Esophagus mucosa (tissue), 1 donor: ENCODE data around the gene IL1RAPL1. TPM values are rescaled to one million over a fixed set of nuclear protein-coding genes. Genes with fewer than 3 reads are reported as not detected.

ENCODE experiments used
- ATAC-seq: fragments of 200-7000 bp; cut with Tn5 transposase; one replicate; pipeline ENCODE4 v1.9.1; 2020
- total RNA-seq: library from RNA; stranded (reverse); gene quantifications from one replicate; pipeline ENCODE4 v1.2.4, GENCODE V29; 2023
- donor health status: DM: yes; HTN: yes; CAD: no.

Gene IL1RAPL1
- total RNA-seq, 1 donor from 2014 or later: 0.12 TPM

DNA sequence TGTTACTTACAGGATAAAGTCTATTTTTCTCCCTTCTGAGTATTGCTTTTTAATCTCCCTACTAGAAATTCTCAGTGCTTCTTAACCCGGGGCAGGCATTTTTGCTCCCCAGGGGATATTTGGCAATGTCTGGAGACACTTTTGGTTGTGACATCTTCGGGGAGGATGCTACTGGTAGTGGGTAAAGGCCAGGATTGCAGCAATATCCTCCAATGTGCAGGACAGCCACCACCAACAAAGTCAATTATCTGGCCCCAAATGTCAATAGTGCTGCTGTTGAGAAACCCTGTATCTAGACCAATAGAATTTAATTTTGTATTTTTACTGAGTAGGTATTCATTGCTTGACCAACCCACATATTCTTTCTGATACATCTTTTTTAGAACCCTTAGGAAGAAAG, 958.6 kb downstream of the IL1RAPL1 start:
- no peak for ATAC-seq

GRCh38 chrX:29547877-29548276, 960.6 kb downstream of the IL1RAPL1 start:
- ATAC-seq: no peak

DNA sequence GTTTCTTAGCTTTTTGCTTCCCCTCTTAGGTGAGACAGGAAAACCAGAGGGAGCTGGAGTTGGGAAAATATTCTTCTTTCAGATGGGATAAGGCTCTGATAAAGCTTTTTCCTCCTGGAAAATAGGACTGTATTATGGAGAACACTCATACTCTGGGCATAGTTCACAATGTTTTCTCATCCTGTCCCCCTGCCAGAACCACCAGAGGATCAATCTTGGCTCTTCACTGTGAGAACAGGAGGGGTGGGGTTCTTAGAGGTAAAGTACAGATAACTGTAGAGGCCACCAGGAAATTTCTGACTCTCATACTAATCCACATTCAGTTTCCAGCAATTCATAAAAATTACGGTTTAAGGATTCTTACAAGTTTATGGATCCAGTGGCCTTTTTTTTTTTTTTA, 966.3 kb downstream of the IL1RAPL1 start:
- ATAC-seq: no peak

DNA sequence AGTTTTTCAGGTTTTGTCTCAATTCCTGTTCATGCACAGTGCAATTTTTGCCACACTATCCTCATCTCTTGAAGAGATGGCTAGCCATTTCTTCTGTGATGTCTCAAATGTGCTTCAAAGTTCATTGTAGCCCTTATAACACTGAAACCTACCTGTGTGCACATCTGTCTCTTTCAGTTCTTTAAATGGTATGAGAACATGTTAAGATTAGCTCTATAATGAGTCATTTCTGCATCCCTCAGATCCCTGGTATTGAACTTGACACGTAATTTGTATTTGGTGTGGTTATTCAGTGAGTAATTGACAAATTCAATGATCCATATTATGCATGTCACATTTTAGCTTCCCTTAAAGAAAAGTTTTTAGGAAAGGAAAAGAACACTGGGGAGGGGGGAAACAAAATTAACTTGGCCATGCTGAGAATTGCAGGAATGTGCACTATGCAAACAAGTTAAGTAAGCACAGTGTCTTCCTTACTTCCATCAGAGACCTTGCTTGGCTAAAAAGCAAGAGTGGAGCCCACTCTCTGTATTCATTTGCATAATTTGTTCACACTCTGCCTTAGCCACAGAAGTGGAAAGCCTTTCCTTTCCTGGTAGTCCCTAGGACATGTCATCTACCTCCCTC, 968.3 kb downstream of the IL1RAPL1 start:
- ATAC-seq: peak; percentile 47

DNA sequence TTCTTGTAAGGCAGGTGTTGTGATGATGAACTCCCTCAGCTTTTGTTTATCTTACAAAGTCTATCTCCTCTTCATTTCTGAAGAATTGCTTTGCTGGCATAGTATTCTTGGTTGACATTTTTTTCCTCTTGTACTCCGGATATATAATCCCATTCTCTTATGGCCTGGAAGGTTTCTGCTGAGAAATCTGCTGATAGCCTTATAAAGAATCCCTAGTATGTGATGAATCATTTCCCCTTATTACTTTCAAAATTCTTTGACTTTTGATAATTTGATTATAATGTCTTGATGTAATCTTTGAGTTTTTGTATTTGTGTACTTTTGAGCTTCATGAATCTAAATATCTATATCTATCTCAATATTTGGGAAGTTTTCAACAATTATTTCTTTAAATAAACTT, 972.8 kb downstream of the IL1RAPL1 start:
- ATAC-seq: no peak

GRCh38 chrX:29561417-29561816, 974.2 kb downstream of the IL1RAPL1 start:
- ATAC-seq: no peak

DNA sequence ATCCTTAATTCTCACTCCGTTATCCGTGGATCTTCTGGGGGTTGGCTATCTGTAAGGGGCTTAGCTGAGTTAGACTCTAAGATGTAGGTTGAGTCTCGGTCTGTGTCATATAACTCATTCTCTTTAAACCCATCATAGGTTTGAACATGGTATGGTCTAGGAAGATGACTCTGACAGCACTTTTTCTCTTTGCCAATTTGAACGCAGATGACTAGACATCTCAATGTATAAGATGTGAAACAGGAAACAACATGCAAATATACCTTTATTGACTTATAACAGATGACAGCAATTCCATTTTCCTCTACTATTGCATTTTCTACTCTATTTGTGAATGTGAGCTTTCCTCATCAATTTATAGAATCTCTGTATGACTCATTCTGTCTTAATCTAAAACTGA, 993.3 kb downstream of the IL1RAPL1 start:
- ATAC-seq: no peak

DNA sequence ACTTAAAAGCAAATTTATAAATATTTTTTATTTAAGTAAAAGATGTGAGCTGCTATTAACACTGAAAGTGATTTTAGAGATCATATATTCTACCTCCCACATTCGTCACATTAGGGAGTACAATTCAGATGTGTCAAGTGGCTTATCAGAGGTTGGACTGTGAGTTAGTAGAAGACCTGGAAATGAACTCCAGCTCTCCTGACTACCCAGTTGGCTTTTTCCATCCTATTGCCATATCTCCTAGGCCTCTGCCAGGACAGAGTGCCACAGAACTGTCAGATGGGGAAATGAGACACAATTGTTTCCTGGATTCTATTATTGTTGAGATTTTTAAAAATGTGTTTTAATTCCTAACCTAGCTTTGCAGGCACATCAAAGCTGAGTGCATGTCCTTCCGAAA, 994.0 kb downstream of the IL1RAPL1 start:
- ATAC-seq: no peak

- ATAC-seq: no peak
Measured at GRCh38 chrX:29587107-29587506, 999.9 kb downstream of the IL1RAPL1 start.

DNA sequence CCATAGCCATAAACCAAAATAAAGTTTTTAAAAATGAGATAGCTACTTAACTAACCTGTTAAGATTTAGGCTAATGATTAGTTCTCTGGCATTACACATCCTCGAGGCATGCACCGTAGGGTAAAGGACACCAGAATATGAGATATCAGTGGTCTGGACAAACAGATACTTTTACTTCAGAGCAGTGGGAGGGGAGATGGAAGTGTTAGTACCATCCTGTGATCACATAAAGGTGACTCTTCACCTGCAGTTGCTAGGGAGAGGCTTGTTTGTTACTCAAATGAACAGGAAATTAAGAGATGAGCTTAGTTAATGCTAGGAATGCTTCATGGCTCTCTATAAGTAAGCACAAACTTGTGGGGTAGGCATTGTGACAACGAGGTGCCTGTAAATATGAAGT, 1003.7 kb downstream of the IL1RAPL1 start:
- ATAC-seq: no peak

DNA sequence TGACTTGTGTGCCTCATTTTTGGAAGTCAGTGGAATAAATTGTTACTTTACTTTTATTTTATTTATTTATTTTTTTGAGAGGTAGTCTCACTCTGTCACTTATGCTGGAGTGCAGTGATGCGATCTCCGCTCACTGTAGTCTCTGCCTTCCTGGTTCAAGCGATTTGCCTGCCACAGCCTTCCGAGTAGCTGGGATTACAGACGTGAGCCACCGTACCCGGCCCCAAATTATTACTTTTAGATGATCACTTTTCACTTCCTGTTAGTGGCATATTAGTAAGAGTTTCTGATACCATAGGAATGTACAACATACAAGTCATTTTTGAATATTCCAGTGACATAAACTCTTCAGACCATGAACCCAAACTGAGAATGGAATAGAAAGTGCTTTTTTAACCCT, 1017.1 kb downstream of the IL1RAPL1 start:
- ATAC-seq: no peak

DNA sequence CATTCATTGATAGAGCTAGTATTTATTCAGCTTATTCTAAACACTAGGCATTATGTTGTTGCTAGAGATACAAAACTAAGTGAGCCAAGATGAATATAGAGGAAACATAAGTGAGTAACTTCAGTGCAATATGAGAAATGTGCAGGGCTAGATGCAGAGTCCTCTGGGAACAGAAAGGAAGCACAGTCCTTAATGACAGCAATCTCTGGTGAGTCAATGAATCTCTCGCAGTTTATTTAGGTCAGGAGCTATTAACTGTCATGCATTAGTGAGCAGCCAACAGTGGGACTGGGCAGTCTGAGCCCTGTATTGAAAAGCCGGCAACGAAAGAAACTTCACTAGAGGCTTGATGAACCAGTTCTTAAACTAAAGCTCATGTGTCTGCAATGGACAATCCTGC, 1030.0 kb downstream of the IL1RAPL1 start:
- no peak for ATAC-seq

DNA sequence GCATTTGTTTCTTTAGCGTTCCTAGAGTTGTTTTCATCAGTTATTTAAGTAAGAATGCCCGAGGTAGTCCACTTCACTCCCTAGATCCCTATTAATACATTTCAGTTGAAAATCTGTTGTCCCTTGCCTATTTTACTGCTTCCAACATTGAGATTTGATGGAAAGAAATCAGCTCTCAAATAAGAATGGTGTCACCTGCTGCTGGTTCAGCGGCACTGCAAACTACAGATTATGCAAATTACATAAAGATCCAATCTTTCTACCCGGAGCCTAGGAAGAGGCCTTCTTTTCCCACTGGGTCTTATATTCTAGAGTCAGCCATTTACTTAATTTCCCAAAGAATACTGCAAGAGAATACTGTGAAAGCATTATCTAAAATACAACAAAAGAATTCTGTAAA, 1030.5 kb downstream of the IL1RAPL1 start:
- no peak for ATAC-seq

DNA sequence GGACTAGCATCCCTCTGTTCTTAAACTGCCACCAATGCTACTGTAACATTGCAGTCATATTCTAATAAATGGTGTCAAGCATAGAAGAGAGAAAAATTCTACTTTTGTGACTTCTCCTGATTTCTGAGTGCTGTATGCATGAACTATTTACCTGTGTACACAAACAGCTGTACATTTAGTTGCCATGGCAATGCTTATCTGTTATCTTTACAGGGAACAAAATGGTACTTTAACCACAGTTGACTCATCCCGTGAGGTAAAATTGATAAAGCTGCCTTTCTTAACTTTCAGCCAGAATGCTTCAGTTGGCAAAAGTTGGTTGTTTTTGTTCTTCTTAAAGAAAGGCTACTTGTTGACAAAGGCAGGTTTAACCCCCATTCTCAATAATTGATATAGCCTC, 1040.6 kb downstream of the IL1RAPL1 start:
- ATAC-seq: no peak

DNA sequence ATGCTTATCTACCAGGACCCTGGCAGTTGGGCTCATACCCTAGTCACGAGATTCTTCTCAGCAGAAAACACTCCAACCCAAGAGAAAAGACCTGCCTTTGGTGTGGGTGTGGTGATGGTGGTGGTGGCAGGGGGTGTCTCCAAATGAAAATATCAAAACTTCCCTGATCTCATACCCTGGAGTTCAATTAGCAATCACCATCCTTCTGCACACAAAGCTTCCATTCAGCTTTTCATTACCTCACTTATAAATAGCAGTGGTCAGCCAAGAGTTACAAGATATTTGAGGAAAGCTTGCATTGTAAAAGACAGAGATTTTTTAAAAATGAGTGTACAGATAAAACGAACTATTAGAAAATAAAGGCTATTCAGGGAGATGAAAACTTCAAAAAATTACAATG, 1047.3 kb downstream of the IL1RAPL1 start:
- ATAC-seq: no peak

DNA sequence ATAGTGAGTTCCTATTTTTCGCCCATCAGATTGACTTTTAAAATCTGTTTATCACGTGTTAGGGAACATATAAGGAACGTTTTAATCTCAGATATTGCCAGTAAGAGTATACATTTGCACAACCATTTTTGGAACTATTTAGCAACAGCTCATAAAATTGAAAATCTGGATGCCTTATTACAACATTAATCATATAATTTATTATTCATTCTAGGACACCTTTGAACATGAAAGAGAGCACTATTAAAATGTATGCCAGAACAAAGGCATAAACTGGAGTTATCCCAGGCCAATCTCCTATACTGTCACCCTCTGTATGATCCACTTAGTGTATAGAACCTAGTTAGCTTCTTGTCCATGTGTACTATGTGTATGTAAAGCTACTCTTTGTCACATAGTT, 1049.1 kb downstream of the IL1RAPL1 start:
- ATAC-seq: no peak

GRCh38 chrX:29640106-29640505, 1052.9 kb downstream of the IL1RAPL1 start:
- ATAC-seq: no peak

DNA sequence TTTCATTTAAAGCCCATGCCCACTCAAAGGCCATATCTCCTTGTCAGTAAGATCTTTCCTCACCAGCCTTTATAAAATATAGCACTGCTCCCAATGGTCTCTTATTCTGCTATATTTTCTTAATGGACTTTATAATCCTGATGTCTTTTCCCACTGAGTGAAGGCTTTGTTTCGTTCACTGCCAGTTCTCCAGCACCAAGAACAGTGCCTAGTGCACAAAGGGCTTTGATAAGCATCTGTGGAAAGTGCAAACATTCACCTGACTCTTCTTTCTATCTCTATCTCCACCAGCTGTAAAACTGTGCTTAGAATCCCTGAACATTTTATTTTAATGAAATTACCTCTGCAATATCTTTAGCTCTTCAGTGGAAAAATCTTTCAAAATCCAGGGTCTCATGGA, 1054.2 kb downstream of the IL1RAPL1 start:
- ATAC-seq: no peak

- no peak for ATAC-seq
Measured at GRCh38 chrX:29643181-29643580, 1055.9 kb downstream of the IL1RAPL1 start.

- no peak for ATAC-seq
Measured at GRCh38 chrX:29648161-29648560, 1060.9 kb downstream of the IL1RAPL1 start.

DNA sequence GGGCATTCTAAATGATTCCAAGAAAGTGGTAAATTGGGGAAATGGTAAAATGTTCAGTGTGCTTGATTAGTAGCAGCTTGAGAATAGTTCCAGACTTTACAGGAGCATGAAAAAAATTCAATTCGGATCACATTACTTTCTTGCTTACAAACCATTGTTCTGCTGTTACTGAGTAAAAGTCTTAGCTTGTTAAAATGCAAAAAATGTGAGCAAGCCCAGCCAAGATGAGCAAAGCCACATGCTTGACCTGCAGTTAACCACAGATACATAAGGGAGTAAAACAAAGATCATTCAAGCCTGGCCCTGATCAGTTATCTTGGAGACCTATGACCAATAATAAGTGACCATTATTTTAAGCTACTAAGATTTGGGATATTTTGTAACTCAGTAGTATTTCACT, 1065.2 kb downstream of the IL1RAPL1 start:
- ATAC-seq: no peak

DNA sequence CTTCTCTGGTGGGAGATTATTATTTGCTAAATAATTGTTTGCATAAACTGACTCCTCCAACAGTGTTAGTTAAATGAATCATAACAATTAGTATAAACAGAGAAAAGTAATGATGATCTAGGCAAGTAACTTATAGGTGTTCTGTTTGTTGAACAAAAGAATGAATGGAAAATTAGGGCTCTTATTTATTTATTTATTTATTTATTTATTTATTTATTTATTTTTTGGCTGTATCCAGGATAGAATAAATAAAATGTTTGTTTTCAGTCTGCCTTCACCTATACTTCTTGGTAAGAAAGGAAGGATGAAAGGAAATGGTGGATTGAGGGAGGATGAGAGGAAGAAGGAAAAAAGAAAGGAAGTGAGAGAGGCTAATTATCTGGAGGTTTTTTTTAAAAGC, 1066.5 kb downstream of the IL1RAPL1 start:
- ATAC-seq: no peak

DNA sequence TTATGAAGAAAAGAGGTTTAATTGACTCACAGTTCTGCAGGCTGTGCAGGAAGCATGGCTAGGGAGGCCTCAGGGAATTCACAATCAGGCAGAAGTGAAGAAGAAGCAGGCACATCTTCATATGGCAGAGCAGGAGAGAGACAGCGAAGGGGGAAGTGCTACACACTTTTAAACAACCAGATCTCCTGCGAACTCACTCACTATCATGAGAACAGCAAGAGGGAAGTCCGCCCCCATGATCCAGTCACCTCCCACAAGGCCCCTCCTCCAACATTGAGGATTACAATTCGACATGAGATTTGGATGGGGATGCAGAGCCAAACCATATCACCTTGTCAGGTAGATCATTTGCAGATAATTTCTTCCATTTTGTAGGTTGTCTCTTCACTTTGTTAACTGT, 1072.7 kb downstream of the IL1RAPL1 start:
- ATAC-seq: no peak

DNA sequence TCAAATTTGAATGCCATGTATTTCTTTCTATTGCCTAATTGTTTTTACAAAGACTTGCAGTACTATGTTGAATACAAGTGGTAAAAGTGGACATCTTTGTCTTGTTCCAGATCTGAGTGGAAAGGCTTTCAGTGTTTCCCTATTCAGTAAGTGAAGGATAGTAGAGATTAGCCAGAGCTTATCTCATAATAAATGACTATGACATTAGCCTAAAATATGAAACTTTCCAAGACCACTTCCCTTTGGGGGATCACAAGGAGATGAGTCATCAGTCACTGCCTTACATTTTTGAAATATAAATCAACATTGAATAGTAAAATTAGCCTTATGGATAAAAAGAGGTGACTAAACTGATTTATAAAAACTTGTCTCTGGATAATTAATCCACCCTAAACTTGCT, 1074.0 kb downstream of the IL1RAPL1 start:
- ATAC-seq: no peak

DNA sequence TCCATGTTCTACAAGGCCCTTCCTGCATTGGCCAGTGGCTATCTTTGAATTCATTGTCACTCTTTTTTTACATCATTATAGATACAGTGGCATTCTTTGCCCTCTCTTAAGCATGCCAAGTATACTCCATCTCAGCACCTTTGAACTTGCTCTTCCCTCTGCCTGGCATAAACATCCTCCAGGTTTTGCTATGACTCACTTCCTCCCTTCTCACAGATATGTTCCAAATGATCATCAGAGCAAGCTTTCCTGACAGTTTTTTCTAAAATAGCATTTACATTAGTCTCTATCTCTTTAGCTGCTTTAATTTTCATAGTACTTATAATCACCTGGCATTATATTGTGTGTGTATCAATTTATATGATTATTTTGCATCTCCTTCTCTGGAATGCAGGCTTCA, 1074.9 kb downstream of the IL1RAPL1 start:
- peak; percentile 48 for ATAC-seq
